ENCODE results near the gene CHERP.
"Not testable (repeated sequence)": the region's sequence is repeated elsewhere in the genome, so short reads cannot be mapped to it uniquely, and the experiment has no call there.

Gene CHERP

DNA sequence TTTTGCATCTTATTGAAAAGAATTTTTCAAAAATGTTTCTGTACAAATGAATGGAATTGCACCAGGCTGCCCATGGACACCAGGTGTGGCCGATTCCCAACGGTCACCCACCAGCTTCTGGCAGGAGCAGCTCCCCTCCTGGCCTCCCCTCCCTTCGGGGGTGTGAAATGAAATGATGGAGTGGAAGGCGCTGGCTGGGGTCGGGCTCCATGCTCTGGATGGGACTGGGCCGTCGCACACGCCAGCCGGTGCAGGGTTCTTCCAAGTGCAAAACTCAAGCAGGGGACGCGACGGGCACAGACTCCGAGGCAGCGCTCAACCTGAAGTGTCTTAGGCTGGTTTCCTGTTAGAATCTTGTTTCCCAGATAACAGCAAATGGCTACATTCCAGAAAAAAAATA is 24.2 kb downstream of the CHERP start:
- no peak for DNase-seq

DNA sequence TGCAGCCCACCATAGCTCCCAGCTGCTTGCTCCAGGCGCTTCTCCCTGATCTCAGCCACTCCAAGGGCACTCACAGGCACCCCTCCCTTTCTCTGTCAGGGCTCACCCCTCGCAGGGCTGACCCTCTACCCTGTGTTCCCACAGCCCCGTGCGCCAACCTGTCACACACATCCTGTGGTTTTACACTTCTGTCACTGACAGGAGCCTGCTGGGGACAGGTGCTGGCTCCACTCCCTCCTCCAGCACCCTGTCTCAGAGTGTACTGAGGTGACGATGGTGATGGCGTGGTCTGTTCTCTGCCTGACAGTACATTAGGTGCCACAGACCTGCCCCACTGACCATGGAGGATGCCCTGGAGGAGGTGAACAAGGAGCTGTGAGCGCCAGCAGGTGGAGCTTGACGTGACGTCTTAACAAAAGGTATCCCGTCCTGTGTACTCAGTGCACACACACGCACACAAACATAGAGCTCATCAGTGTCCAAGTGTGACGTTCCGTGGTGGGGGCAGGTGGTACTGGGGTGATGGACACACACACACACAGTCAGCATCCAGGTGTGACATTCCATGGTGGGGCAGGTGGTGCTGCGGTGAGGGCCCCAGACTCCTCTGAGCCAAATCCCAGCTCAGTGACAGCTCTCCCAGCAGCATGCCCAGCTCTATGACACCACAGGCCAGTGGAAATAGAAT is 25.2 kb downstream of the CHERP start:
- no peak for DNase-seq

DNA sequence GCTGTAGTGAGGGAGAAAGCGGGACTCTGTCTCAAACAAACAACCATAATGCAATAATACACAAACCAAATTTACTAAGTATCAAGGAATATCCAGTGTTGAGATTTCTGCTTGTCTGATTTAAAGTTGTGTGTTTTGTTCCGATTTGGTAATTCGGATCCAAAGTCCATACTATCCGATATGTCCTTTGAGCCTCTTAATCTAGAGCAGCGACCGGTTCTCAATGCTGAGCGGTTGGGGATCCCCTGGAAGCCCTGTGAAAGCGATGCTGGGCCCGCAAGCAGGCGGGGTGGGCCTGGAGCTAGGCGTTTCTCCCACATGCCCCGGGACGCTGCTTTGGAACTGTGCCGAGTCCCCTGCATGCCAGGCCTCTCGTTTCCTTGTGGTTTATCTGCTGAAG is 25.9 kb downstream of the CHERP start:
- DNase-seq = no peak

DNA sequence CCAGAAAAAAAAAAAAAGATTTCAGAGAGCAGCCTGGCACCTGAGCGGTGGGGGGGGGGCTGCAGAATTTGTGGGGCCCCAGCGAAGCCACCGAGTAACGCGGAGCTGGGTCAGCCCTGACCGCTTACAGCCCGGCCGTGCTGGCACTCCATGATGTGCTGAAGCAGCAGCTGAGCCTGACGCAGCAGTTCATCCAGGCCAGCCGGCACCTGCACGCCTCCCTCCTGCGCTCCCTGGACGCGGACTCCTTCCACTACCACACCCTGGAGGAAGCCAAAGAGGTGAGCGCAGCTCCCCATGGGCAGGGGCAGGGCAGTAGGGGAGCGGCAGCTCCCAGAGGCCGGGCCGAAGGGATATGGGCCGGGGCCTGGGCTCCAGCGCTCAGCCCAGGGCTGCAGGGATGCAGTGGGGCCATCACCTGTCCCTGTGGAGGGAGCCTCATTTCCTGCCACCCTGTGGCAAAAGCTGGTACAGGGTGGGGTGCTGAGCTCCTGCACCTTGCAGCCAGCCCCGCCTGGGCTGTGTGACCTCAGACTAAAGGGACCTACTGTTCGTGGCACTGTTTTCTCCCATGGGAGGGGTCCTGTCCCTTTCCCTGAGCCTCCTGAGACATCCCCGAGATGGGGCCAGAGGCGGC is 27.7 kb downstream of the CHERP start:
- no peak for DNase-seq

DNA sequence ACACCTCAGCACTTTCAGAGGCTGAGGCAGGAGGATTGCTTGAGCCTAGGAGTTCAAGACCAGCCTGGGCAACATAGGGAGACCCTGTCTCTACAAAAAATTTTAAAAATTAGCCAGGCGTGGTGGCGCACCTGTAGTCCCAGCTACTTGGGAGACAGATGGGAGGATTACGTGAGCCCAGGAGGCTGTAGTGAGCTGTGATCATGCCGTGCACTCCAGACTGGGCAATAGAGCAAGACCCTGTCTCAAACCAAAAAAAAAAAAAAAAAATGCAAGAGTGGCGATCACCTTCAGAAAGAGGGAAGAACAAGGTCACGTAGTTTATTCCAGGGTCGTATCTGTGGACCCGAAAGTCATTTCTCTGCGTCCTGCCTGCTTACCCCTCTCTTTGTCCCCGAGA is 29.6 kb downstream of the CHERP start:
- not testable (repeated sequence) for DNase-seq

DNA sequence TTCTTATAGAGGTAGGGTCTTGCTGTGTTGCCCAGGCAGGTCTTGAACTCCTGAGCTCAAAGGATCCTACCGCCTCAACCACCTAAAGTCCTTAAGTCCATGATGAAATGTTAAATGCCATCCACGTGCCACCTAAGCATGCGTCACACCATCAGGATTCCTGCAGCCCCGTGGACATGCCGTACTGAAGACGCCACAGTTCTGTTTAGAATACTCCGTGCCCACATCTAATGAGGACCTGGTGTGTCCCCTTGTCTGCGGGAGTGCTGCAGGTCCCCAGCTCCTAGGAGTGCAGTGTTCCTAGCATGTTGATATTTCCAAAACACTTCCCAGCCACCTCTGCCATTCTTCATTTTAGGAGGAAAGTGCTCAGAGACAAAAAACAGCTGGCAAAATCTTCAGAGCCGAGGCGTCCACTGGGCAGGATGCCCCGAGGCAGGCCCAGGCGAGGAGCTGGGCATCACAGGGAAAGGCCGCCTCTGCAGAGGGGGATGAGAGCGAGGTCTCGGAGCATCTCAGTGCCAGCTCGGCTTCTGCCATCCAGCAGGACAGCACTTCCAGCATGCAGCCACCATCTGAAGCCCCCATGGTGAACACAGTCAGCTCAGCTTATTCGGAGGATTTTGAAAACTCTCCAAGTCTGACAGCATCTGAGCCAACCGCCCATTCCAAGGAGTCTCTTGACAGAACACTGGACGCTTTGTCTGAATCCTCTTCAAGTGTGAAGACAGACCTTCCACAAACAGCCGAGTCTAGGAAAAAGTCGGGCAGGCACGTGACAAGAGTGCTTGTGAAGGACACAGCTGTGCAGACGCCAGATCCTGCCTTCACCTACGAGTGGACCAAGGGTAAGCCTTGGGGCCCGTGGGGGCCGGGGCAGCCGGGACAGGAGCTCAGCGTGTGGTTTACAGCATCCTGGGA is 32.8 kb downstream of the CHERP start:
- no peak for DNase-seq

DNA sequence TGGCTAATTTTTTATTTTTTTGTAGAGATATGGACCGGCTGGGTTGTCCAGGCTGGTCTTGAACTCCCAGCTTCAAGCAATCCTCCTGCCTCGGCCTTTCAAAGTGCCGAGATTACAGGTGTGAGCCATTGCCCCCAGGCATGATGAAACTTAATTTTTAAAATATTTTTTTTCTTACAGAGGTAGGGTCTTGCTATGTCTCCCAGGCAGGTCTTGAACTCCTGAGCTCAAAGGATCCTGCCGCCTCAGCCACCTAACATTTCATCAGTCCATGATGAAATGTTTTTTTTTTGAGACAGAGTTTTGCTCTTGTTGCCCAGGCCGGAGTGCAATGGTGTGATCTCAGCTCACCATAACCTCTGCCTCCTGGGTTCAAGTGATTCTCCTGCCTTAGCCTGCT is 33.7 kb downstream of the CHERP start:
- DNase-seq = no peak

DNA sequence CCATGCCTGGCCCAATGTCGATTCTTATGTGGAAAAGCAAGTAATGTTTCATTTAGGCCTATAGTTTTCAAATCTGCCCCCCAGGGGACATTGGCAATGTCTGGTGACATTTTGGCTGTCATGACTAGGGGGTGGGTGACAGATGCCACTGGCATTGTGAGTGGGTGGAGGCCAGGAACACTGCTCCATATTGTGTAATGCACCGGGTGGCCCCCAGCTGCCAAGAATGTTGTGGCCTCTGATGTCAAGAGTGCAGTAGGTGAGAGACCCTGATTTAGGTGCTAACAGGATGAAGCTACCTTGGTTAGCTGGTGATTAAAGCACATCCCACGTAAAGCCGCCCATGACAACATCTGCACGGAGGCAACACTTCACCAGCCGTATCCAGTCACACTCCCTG is 35.3 kb downstream of the CHERP start:
- DNase-seq = no peak

DNA sequence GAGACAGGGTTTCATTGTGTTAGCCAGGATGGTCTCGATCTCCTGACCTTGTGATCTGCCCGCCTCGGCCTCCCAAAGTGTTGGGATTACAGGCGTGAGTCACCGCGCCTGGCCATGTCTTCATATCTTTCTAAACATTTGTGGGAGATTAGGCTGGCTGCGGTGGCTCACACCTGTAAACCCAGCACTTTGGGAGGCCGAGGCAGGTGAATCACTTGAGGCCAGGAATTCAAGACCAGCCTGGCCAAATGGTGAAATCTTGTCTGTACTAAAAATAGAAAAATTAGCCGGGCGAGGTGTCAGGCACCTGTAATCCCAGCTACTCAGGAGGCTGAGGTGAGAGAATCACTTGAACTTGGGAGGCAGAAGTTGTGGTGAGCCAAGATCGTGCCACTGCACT is 36.1 kb downstream of the CHERP start:
- not testable (repeated sequence) for DNase-seq

DNA sequence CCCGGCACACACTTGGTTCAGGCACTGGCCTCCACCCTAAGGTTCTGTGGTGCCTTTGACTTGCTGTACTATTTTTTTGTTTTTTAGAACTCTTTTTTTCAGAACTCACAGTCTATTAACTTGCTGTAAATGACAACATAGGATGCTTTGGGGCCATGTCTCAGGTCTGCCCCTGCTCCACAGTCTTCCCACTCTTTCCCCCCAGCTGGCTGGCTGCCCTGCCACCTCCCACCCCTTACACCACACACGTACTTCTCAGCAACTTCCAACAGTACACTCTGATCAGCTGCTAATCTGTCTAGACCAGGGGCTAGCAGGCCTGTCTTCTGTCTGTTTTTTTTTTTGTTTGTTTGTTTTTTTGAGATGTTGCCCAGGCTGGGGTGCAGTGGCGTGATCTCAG is 38.0 kb downstream of the CHERP start:
- no peak for DNase-seq

DNA sequence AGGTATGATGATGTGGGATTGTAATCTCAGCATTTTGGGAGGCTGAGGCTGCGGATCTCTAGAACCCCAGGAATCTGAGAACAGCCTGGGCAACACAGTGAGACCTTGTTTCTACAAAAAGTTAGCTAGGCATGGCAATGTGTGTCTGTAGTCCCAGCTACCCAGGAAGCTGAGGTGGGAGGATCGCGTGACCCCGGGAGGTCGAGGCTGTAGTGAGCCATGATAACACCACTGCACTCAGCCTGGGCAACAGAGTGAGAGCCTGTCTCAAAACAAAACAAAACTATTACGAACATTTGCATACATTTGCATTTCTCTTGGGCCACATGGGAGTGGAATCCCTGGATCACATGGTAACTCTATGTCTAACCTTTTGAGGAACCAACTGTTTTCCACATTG is 44.4 kb downstream of the CHERP start:
- DNase-seq = no peak

DNA sequence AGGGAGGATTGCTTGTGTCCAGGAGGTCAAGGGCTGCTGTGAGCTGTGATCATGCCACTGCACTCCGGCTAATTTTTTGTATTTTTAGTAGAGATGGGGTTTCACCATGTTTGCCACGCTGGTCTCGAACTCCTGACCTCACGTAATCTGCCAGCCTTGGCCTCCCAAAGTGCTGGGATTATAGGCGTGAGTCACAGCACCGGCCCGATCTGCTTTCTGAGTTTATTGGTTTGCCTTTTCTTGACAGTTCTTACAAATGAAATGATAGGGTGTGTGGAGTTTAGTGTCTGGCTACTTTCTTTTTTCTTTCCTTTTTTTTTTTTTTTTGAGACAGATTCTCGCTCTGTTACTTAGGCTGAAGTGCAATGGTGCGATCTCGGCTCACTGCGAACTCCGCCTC is 45.2 kb downstream of the CHERP start:
- no peak for DNase-seq

DNA sequence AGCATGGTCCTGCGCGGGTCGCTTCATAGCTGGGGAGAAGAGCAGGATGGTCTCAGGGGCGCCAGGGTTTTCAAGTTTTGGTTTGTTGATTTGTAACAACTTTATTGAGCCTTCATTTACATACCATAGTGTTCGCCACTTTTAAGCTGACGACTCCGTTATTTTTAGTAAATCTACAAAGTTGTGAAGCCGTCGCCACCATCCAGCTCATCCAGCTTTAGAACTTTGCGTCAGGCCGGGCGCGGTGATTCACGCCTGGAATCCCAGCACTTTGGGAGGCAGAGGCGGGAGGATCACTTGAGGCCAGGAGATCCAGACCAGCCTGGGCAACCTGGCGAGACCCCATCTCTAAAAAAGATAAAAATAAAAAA is 45.6 kb downstream of the CHERP start:
- DNase-seq = no peak

DNA sequence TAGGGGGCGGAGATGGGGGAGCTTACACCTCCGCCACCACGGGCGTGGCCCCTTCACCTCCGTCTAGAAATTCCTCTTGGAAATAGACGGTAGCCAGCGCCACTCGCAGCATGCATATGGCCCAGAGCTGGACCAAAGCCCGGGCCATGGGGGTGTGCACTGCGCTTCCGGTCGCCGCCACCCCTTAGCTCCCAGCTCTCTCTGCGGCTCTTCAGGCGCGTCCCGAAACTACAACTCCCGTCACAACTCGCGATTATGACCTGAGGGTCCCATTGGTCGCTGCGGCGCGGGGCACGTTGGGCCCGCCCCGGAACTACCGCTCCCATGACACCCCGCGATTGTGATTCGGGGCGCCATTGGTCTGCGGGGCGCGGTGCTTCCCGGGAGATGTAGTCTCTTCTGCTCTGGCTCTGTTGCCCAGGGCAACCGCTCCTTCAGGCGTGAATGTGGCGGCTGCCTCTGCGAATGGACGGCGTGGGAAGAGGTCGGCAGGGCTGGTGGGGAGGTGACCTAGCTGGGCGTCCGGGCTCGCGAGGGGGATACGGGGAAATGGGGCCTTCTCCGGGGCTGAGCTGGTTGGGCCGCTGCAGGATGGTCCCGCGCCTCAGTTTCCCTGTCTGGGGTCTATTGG is 46.1 kb downstream of the CHERP start, which contains the start of the genes C19orf44 and CALR3:
Gene C19orf44, plus strand, starts transcription at position 413 of the 631 bp plus-strand sequence. CDS start 4,399 bp downstream, outside the sequence.
Gene CALR3, minus strand, starts transcription at position 186 of the 631 bp plus-strand sequence. Its CDS starts 38 bp downstream, at position 148.
- peak; percentile 97 for DNase-seq

DNA sequence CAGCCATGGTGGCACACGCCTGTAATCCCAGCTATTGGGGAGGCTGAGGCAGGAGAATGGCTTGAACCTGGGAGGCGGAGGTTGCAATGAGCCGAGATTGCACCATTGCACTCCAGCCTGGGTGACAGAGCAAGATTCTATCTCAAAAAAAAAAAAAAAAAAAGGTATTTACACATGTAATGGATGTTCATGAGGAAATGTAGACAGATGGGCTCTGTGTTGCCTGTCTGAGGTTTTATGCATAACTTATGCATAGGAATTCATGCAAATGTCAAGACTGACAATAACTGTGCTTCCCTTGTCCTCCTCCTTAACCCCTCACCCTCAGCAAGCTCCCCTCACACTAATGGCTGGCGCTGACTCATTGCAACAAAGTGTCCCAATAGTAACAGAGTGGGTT is 55.8 kb downstream of the CHERP start:
- not testable (repeated sequence) for DNase-seq

DNA sequence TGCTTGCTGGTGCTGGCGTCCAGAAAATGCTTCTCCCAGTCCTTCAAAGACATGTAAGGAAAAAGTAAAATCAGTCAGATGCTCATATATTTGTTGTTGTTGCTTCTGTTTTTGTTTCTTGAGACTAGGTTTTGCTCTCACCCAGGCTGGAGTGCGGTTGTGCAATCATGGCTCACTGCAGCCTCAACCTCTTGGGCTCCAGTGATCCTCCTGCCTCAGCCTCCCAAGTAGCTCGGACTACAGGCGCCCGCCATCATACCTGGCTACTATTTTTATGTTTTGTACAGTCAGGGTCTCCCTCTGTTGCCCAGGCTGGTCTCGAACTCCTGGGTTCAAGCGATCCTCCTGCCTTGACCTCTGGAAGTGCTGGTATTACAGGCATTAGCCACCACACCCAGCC is 59.5 kb downstream of the CHERP start:
- no peak for DNase-seq

DNA sequence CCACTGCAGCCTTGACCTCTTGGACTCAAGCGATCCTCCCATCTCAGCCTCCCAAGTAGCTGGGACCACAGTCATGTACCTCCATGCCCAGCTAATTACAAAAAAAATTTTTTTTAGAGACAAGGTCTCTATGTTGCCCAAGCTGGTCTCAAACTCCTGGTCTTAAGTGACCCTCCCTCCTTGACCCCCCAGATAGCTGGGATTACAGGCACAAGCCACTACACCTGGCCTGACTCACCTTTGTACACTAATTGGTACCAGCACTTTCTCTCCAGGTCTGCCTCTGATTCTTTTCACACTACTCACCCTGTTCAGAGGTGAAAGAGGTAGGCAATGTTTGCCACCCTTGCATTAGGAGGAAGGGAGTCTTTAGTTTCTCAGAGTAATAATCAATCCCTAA is 64.9 kb downstream of the CHERP start:
- no peak for DNase-seq

DNA sequence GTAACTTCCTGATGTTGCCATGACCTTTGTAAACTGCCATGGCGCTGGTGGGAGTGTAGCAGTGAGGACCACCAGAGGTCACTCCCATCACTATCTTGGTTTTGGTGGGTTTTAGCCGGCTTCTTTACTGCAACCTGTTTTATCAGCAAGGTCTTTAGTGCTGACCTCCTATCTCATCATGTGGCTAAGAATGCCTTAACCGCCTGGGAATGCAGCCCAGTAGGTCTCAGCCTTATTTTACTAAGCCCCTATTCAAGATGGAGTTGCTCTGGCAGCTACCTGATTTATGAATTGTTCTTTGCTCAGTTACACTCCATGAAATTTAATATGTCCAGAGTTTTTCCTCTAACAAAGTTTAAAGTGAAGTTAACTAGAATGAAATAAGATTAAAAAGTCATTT is 65.8 kb downstream of the CHERP start:
- no peak for DNase-seq

DNA sequence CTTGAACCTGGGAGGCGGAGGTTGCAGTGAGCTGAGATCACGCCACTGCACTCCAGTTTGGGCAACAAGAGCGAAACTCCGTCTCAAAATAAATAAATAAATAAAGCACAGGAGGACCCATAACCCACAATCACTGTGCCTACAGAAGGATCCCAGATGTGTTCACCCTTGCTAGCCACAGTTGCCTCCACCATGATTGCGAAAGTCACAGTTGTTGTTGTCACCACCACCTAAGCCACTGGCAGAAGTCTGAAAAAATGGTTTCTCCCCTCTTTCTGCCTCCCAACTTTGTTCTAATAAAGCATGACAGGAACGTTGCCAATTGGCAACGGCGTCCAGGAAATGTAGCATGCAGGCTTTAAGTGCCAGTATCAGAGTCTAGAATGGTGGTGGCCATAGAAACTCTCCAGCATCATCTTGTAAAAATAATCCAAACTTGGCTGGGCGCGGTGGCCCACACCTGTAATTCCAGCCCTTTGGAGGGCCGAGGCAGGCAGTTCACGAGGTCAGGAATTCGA is 68.3 kb downstream of the CHERP start:
- DNase-seq = no peak

DNA sequence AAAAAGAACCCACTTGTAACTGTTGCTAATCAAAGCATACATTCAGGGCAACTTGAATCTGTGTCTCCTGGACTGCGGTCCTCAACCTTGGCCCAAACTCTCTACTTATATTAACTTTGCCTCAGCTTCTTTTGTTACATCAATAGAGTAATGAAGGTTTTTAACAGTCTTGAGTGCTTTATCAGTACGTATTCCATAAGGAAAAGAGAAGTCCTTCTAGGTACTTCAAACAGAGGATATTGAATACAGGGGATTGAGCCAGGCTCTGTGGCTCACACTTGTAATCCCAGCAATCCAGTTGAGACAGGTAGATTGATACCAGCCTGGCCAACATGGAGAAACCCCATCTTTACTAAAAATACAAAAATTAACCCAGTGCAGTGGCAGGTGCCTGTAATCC is 69.2 kb downstream of the CHERP start:
- DNase-seq = no peak

DNA sequence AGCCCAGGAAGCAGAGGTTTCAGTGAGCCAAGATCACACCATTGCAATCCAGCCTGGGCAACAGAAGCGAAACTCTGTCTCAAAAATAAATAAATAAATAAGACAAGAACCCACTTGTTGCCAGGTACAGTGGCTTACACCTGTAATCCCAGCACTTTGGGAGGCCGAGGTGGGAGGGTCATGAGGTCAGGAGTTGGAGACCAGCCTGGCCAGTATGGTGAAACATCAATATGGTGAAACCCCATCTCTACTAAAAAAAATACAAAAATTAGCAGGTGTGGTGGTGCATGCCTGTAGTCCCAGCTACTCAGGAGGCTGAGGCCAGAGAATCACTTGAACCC is 69.7 kb downstream of the CHERP start:
- DNase-seq = not testable (repeated sequence)

DNA sequence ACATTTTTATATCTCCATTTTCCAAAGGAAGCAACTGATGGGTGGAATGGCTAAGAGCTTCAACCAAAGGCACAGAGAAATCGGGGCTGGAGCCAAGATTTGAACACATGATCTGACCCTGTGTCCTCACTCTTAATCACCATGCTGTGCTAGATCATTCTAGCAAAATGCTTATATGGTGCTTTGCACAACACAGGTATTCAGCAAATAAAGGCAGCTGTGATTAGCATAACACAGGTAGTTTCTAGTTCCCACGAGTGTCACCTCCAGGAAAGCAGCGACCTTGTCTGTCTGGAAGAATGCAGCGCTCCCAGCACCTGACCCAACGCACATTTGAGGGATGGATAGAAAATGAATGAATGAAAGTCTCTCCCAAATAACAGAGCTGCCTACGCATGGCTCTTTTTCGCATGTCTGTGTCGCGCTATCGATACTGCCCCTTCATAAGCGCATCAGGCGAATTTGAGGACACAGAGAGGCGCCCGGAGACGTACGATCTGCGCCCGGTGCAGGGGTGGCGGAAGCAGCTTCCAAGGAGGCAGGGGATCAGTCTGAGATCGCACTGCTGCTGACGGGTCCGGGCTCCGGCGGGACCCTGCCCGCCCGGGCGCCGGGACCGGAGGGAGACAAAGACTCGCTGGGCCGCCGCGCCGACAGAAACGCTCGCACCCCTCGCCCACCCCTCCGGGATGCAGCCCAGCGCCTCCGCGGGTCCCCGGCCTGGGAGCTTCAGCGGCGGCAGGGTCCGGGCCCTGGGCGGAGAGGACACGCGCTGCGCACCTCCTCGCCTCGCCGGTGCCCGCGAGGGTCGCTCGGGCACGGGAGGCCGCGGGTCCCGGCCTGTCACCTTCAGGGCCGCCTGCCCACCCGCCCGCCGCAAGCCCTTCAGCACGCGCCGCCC is 71.1 kb downstream of the CHERP start:
- DNase-seq = no peak

Measured in KG1 (cell line).